Measurements from ENCODE around the gene HLA-DPB1.

DNA sequence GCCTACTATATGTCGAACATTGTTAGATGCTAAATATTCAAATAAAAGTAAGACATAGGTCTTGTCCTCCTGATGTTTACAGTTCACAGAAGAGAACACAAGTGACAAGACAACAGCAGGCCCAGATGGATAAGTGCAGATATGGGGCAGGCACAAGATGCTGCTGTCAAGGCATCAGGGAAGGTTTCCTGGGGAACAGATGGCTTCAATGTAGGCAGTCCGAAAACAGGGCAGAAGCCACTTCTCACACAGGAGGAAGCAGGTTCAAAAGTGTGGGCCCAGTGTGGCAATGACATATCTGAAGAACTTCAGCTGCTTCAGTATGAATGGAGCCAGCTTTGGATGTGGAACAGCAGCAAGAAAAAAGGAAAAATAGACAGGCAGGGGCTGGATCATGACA, 32.5 kb downstream of the HLA-DPB1 start:
- TF ChIP-seq CTCF (IDR thresholded peaks at IDR 0.05) (no peak), POLR2A (IDR thresholded peaks at IDR 0.05) (no peak)
